NB4 (cell line): Measurements from ENCODE around the gene CAMSAP1.

Source experiments
- CTCF ChIP-seq: IDR thresholded peaks from one replicate; pipeline ENCODE4 v1.5.1; 2012; ENCODE audit warnings: low read depth, low read length
- POLR2A ChIP-seq: IDR thresholded peaks from 2 replicates; pipeline ENCODE4 v1.6.1; 2011; ENCODE audit warnings: mild to moderate bottlenecking; ENCODE audit not compliant: insufficient read length; ENCODE audit errors: extremely low read depth

DNA sequence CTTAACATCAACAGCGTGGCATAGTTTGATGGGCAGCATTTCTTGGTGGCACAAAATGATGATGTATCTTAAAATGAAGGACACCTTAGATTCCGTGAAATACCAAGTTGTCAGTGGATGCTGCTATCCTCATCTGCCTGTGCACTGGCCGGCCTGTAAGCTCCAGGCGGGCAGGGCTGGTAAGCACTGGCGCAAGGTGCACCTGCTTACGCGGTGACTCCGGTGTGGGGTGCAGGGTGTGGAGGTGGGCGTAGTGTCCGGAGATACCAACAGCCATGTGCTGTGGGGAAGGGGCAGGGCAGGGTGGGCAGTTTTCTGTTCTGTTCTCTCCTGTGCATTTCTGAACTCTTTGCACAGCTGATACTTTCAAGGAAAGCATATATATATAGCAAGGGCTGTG, 103.9 kb downstream of the CAMSAP1 start:
- no peak for TF ChIP-seq CTCF
- no peak for TF ChIP-seq POLR2A
